ENCODE results near the gene ZNF410.
"Not testable (repeated sequence)": the region's sequence is repeated elsewhere in the genome, so short reads cannot be mapped to it uniquely, and the experiment has no call there.

DNA sequence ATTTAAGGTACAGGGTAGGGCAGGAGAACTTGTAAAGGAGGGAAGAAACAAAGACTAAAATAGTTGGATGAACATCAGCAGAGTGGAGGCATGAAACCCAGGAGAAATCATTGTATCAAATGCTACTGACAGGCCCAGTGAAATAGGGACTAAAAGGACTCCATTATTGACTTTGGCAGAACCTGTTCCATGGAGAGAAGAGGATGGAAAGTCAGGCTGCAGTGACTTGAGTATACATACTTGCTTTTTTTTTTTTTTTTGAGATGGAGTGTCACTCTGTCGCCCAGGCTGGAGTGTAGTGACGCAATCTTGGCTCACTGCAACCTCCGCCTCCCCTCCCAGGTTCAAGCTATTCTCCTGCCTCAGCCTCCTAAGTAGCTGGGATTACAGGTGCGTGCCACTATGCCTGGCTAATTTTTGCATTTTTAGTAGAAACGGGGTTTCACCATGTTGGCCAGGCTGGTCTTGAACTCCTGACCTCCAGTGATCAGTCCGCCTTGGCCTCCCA, 7.6 kb downstream of the ZNF410 start:
- TF ChIP-seq, protein P1, sequence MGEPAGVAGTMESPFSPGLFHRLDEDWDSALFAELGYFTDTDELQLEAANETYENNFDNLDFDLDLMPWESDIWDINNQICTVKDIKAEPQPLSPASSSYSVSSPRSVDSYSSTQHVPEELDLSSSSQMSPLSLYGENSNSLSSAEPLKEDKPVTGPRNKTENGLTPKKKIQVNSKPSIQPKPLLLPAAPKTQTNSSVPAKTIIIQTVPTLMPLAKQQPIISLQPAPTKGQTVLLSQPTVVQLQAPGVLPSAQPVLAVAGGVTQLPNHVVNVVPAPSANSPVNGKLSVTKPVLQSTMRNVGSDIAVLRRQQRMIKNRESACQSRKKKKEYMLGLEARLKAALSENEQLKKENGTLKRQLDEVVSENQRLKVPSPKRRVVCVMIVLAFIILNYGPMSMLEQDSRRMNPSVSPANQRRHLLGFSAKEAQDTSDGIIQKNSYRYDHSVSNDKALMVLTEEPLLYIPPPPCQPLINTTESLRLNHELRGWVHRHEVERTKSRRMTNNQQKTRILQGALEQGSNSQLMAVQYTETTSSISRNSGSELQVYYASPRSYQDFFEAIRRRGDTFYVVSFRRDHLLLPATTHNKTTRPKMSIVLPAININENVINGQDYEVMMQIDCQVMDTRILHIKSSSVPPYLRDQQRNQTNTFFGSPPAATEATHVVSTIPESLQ (CRISPR knock-in tag; IDR thresholded peaks at IDR 0.05), result not testable (repeated sequence)
- TF ChIP-seq CTCF (IDR thresholded peaks at IDR 0.05); ZBTB21 (CRISPR knock-in tag; IDR thresholded peaks at IDR 0.05; ENCODE audit: borderline replicate concordance); IRF2 (CRISPR knock-in tag; IDR thresholded peaks at IDR 0.05; ENCODE audit: borderline replicate concordance, low read depth); E2F4 (CRISPR knock-in tag; IDR thresholded peaks at IDR 0.05; ENCODE audit: borderline replicate concordance, low read depth); ZNF219 (CRISPR knock-in tag; IDR thresholded peaks at IDR 0.05; ENCODE audit: borderline replicate concordance): not testable (repeated sequence)
- TF ChIP-seq, protein P2, sequence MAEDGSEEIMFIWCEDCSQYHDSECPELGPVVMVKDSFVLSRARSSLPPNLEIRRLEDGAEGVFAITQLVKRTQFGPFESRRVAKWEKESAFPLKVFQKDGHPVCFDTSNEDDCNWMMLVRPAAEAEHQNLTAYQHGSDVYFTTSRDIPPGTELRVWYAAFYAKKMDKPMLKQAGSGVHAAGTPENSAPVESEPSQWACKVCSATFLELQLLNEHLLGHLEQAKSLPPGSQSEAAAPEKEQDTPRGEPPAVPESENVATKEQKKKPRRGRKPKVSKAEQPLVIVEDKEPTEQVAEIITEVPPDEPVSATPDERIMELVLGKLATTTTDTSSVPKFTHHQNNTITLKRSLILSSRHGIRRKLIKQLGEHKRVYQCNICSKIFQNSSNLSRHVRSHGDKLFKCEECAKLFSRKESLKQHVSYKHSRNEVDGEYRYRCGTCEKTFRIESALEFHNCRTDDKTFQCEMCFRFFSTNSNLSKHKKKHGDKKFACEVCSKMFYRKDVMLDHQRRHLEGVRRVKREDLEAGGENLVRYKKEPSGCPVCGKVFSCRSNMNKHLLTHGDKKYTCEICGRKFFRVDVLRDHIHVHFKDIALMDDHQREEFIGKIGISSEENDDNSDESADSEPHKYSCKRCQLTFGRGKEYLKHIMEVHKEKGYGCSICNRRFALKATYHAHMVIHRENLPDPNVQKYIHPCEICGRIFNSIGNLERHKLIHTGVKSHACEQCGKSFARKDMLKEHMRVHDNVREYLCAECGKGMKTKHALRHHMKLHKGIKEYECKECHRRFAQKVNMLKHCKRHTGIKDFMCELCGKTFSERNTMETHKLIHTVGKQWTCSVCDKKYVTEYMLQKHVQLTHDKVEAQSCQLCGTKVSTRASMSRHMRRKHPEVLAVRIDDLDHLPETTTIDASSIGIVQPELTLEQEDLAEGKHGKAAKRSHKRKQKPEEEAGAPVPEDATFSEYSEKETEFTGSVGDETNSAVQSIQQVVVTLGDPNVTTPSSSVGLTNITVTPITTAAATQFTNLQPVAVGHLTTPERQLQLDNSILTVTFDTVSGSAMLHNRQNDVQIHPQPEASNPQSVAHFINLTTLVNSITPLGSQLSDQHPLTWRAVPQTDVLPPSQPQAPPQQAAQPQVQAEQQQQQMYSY (CRISPR knock-in tag; IDR thresholded peaks at IDR 0.05), result not testable (repeated sequence)

All from WTC11 (cell line).